ENCODE results near the gene MRPL12. TPM values are rescaled to one million over a fixed set of nuclear protein-coding genes. Genes with fewer than 3 reads are reported as not detected.

MRPL12 gene
- total and polyA plus RNA-seq, 7 donors, result 93.0 to 558 (median 175) TPM

GRCh38 chr17:81740395-81740961 lies 37.3 kb downstream of the MRPL12 start:
- no peak overlapping the region for H3K27ac ChIP-seq
- no peaks in the 10 kb centered on the region for H3K36me3 ChIP-seq (ENCODE audit: insufficient read depth in 1 of 2, low read depth in 1 of 2)
- TF ChIP-seq CTCF (IDR thresholded peaks at IDR 0.05), result no peak
- no peaks in the 10 kb centered on the region for H3K4me1 ChIP-seq
- H3K4me3 ChIP-seq, result no peak overlapping the region
- H3K27me3 ChIP-seq (ENCODE audit: insufficient read depth in 3 of 3, low read length in 2 of 3), result peaks cover 0 to 10% (median 8%) of the 10 kb centered on the region in 3 donors
- no peaks in the 10 kb centered on the region for H3K9me3 ChIP-seq
- DNase-seq, result no peak
- ATAC-seq, result peak in 3 of 4 donors; percentile 26 to 43 (median 37)
- intact Hi-C loops (cut with DNase I), result no loop called here
- WGBS, 3 donors, result 22 to 33% (median 24%) methylated on average over 25 to 28 of the region's 28 CpGs

DNA sequence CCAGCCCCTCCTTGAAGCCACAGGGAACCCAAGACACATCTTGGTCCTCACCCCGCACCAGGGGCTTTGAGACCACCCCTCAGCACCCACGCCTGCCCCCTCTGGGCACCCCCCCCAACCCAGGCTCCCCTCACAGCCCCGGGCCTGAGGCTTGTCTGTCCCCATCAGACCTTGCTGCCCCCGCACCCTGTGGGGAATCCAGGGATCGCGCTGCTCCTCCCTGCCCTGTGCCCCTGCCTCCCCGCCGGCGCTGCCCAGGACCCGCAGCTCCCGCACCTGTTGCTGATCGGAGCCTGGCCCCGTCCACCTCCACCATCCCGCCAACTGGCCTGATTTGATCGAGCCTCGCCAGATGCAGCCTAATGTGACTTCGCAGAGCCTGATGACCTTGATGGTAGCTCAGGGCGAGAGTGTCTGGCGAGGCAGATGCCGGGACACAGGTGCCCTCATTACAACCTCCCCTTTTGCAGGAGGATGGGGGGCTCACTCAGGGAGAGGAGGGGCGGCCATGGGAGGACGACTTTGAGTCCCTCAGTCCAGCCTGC lies 38.0 kb downstream of the MRPL12 start:
- Histone ChIP-seq H3K4me3 (no peak overlapping the region), H3K9me3 (no peaks in the 10 kb centered on the region), H3K27ac (no peak overlapping the region), H3K36me3 (ENCODE audit: insufficient read depth in 1 of 2, low read depth in 1 of 2) (no peaks in the 10 kb centered on the region), H3K27me3 (ENCODE audit: insufficient read depth in 3 of 3, low read length in 2 of 3) (peaks cover 0 to 10% (median 8%) of the 10 kb centered on the region in 3 donors), H3K4me1 (no peaks in the 10 kb centered on the region)
- intact Hi-C loops (cut with DNase I), result no loop called here
- DNase-seq (no peak), ATAC-seq (peak in 3 of 4 donors; percentile 10 to 27 (median 27))
- 12 to 29% (median 19%) methylated on average over 17 to 22 of the region's 22 CpGs for WGBS, 3 donors
- TF ChIP-seq CTCF (IDR thresholded peaks at IDR 0.05), result no peak

GRCh38 chr17:81741594-81742452 lies 38.7 kb downstream of the MRPL12 start:
- Histone ChIP-seq H3K4me3 (no peak overlapping the region), H3K9me3 (no peaks in the 10 kb centered on the region), H3K27ac (no peak overlapping the region), H3K4me1 (no peaks in the 10 kb centered on the region), H3K27me3 (ENCODE audit: insufficient read depth in 3 of 3, low read length in 2 of 3) (peaks cover 0 to 10% (median 8%) of the 10 kb centered on the region in 3 donors), H3K36me3 (ENCODE audit: insufficient read depth in 1 of 2, low read depth in 1 of 2) (no peaks in the 10 kb centered on the region)
- DNase-seq (no peak), ATAC-seq (peak; percentile 11 to 45 (median 19))
- intact Hi-C loops (cut with DNase I), result no loop called here
- TF ChIP-seq CTCF (IDR thresholded peaks at IDR 0.05), result no peak
- 38 to 47% (median 42%) methylated on average over 23 to 26 of the region's 26 CpGs for WGBS, 3 donors

Other genes starting within 250 kb of the MRPL12 start
- 100 to 1,000 TPM; 341 to 567 (median 431) TPM for gene ACTG1, start 190.6 kb upstream of the MRPL12 start, total RNA-seq
- gene ACTG1, start 190.6 kb upstream of the MRPL12 start, polyA plus RNA-seq, result 100 to 1,000 TPM; 150 to 620 (median 219) TPM
- gene FSCN2, start 175.0 kb upstream of the MRPL12 start, total RNA-seq, result under 1 TPM in 3 of 4 donors, not detected in 1; 0.13 to 0.71 (median 0.38) TPM
- under 1 TPM; 0.08 to 0.09 (median 0.08) TPM for gene FSCN2, start 175.0 kb upstream of the MRPL12 start, polyA plus RNA-seq
- gene FAAP100, start 151.0 kb upstream of the MRPL12 start, total RNA-seq, result 10 to 100 TPM; 11.8 to 13.1 (median 12.7) TPM
- gene FAAP100, start 151.0 kb upstream of the MRPL12 start, polyA plus RNA-seq, result 10 to 100 TPM; 11.6 to 16.3 (median 12.6) TPM
- gene NPLOC4, start 66.3 kb upstream of the MRPL12 start, total RNA-seq, result 100 to 1,000 TPM; 151 to 324 (median 219) TPM
- 100 to 1,000 TPM in 2 of 3 donors, 10 to 100 TPM in 1; 87.3 to 414 (median 117) TPM for gene NPLOC4, start 66.3 kb upstream of the MRPL12 start, polyA plus RNA-seq
- gene TSPAN10, start 66.2 kb upstream of the MRPL12 start, total RNA-seq, result under 1 TPM in 2 of 4 donors, not detected in 2; 0.22 to 0.67 TPM
- under 1 TPM; 0.09 to 0.39 (median 0.14) TPM for gene TSPAN10, start 66.2 kb upstream of the MRPL12 start, polyA plus RNA-seq
- gene PDE6G, start 46.8 kb upstream of the MRPL12 start, total RNA-seq, result under 1 TPM in 1 of 4 donors, not detected in 3; 0.64 TPM
- 1 to 10 TPM in 1 of 3 donors, under 1 TPM in 2; 0.25 to 1.5 (median 0.56) TPM for gene PDE6G, start 46.8 kb upstream of the MRPL12 start, polyA plus RNA-seq
- gene OXLD1, start 36.8 kb upstream of the MRPL12 start, total RNA-seq, result 10 to 100 TPM; 15.5 to 23.6 (median 20.5) TPM
- gene OXLD1, start 36.8 kb upstream of the MRPL12 start, polyA plus RNA-seq, result 10 to 100 TPM; 35.1 to 44.9 (median 39.8) TPM
- gene CCDC137, start 36.6 kb upstream of the MRPL12 start, total RNA-seq, result 10 to 100 TPM in 1 of 4 donors, 1 to 10 TPM in 3; 4.8 to 14.9 (median 8.6) TPM
- gene CCDC137, start 36.6 kb upstream of the MRPL12 start, polyA plus RNA-seq, result 10 to 100 TPM; 11.3 to 47.4 (median 28.5) TPM
- gene ARL16, start 19.6 kb upstream of the MRPL12 start, total RNA-seq, result 10 to 100 TPM in 3 of 4 donors, 1 to 10 TPM in 1; 7.8 to 15.6 (median 11.9) TPM
- gene ARL16, start 19.6 kb upstream of the MRPL12 start, polyA plus RNA-seq, result 10 to 100 TPM; 23.2 to 29.3 (median 29.1) TPM
- 10 to 100 TPM; 38.6 to 74.5 (median 56.5) TPM for gene HGS, start 19.4 kb upstream of the MRPL12 start, total RNA-seq
- 100 to 1,000 TPM in 2 of 3 donors, 10 to 100 TPM in 1; 62.3 to 158 (median 139) TPM for gene HGS, start 19.4 kb upstream of the MRPL12 start, polyA plus RNA-seq
- gene SLC25A10, start 8.9 kb downstream of the MRPL12 start, total RNA-seq, result 1 to 10 TPM; 2.4 to 6.3 (median 3.8) TPM
- 1 to 10 TPM; 5.9 to 7.0 (median 6.3) TPM for gene SLC25A10, start 8.9 kb downstream of the MRPL12 start, polyA plus RNA-seq
- gene GCGR, start 100.8 kb downstream of the MRPL12 start, total RNA-seq, result not detected
- under 1 TPM in 2 of 3 donors, not detected in 1; 0.03 to 0.08 TPM for gene GCGR, start 100.8 kb downstream of the MRPL12 start, polyA plus RNA-seq
- 10 to 100 TPM; 20.5 to 47.6 (median 25.7) TPM for gene MCRIP1, start 129.9 kb downstream of the MRPL12 start, total RNA-seq
- 100 to 1,000 TPM in 1 of 3 donors, 10 to 100 TPM in 2; 45.1 to 187 (median 57.1) TPM for gene MCRIP1, start 129.9 kb downstream of the MRPL12 start, polyA plus RNA-seq
- gene PPP1R27, start 131.7 kb downstream of the MRPL12 start, total RNA-seq, result 1,000 to 10,000 TPM in 3 of 4 donors, 100 to 1,000 TPM in 1; 976 to 2,217 (median 1,286) TPM
- 100 to 1,000 TPM; 296 to 661 (median 603) TPM for gene PPP1R27, start 131.7 kb downstream of the MRPL12 start, polyA plus RNA-seq
- 100 to 1,000 TPM; 244 to 361 (median 296) TPM for gene P4HB, start 157.2 kb downstream of the MRPL12 start, total RNA-seq
- 100 to 1,000 TPM; 236 to 384 (median 267) TPM for gene P4HB, start 157.2 kb downstream of the MRPL12 start, polyA plus RNA-seq
- gene ARHGDIA, start 168.0 kb downstream of the MRPL12 start, total RNA-seq, result 100 to 1,000 TPM in 3 of 4 donors, 10 to 100 TPM in 1; 88.3 to 192 (median 160) TPM
- gene ARHGDIA, start 168.0 kb downstream of the MRPL12 start, polyA plus RNA-seq, result 100 to 1,000 TPM in 2 of 3 donors, 10 to 100 TPM in 1; 79.1 to 268 (median 100) TPM
- gene ALYREF, start 188.2 kb downstream of the MRPL12 start, total RNA-seq, result 10 to 100 TPM; 23.0 to 58.4 (median 47.1) TPM
- 10 to 100 TPM; 37.5 to 79.8 (median 43.8) TPM for gene ALYREF, start 188.2 kb downstream of the MRPL12 start, polyA plus RNA-seq
- gene ANAPC11, start 188.4 kb downstream of the MRPL12 start, total RNA-seq, result 100 to 1,000 TPM; 118 to 208 (median 135) TPM
- 100 to 1,000 TPM; 273 to 369 (median 323) TPM for gene ANAPC11, start 188.4 kb downstream of the MRPL12 start, polyA plus RNA-seq
- gene NPB, start 198.9 kb downstream of the MRPL12 start, total RNA-seq, result under 1 TPM; 0.42 to 0.78 (median 0.55) TPM
- 1 to 10 TPM in 1 of 3 donors, under 1 TPM in 2; 0.73 to 2.9 (median 0.76) TPM for gene NPB, start 198.9 kb downstream of the MRPL12 start, polyA plus RNA-seq
- gene PCYT2, start 208.0 kb downstream of the MRPL12 start, total RNA-seq, result 10 to 100 TPM; 10.2 to 26.9 (median 19.2) TPM
- gene PCYT2, start 208.0 kb downstream of the MRPL12 start, polyA plus RNA-seq, result 10 to 100 TPM; 13.2 to 14.1 (median 13.3) TPM
- 10 to 100 TPM in 1 of 4 donors, 1 to 10 TPM in 3; 3.9 to 10.2 (median 6.3) TPM for gene SIRT7, start 214.8 kb downstream of the MRPL12 start, total RNA-seq
- gene SIRT7, start 214.8 kb downstream of the MRPL12 start, polyA plus RNA-seq, result 10 to 100 TPM in 2 of 3 donors, 1 to 10 TPM in 1; 5.7 to 14.2 (median 10.4) TPM
- 10 to 100 TPM; 43.1 to 74.2 (median 53.7) TPM for gene MAFG, start 224.4 kb downstream of the MRPL12 start, total RNA-seq
- 10 to 100 TPM; 21.6 to 73.7 (median 26.6) TPM for gene MAFG, start 224.4 kb downstream of the MRPL12 start, polyA plus RNA-seq
- 10 to 100 TPM in 2 of 4 donors, 1 to 10 TPM in 2; 5.4 to 12.5 (median 9.5) TPM for gene PYCR1, start 233.9 kb downstream of the MRPL12 start, total RNA-seq
- gene PYCR1, start 233.9 kb downstream of the MRPL12 start, polyA plus RNA-seq, result 10 to 100 TPM in 2 of 3 donors, 1 to 10 TPM in 1; 8.3 to 23.2 (median 15.2) TPM
- 10 to 100 TPM in 3 of 4 donors, 1 to 10 TPM in 1; 9.7 to 58.0 (median 13.4) TPM for gene MYADML2, start 243.9 kb downstream of the MRPL12 start, total RNA-seq
- gene MYADML2, start 243.9 kb downstream of the MRPL12 start, polyA plus RNA-seq, result 10 to 100 TPM in 1 of 3 donors, 1 to 10 TPM in 1, under 1 TPM in 1; 0.47 to 95.8 (median 9.1) TPM

All from psoas muscle (tissue), 8 donors.